ENCODE results near the gene ALG2. TPM values are rescaled to one million over a fixed set of nuclear protein-coding genes. Genes with fewer than 3 reads are reported as not detected.

Gene ALG2
- polyA plus RNA-seq, 1 experiment = 61.6 TPM

DNA sequence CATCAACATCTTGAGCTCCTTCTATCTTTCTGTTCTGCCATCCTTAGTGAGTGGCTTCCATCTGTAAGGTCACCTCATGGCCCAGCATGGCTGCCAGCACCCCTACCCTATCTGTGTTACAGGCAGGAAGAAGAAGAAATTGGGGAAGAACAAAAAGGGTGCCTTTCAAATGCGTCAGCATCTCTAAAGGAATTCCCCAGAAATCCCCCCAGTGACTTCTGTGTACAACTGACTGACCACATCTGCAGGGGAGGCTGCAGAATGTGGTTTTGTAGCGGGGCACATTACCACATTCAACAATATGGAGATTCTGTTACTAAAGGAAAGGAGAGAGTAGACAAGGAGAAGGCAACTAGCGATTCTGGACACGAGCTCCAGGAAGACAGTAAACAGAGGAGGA, 40.1 kb downstream of the ALG2 start:
- no peaks in the 10 kb centered on the region for H3K27me3 ChIP-seq (ENCODE audit: control insufficient read depth, insufficient read depth, low read length)
- ChIA-PET CTCF (interaction anchor here (1.1 to 5.7 kb wide), 6 partner anchors 14 to 1143 kb away, joined by 3 to 43 read pairs (median 3); no protein-coding TSS in a partner anchor), POLR2A (interaction anchor here (1.4 kb wide), 1 partner anchor 40 kb away, joined by 4 read pairs; the partner anchor contains the start of genes ALG2 and SEC61B)
- no peaks in the 10 kb centered on the region for H3K9me3 ChIP-seq (ENCODE audit: control insufficient read depth, insufficient read depth, low read length)
- H3K27ac ChIP-seq (ENCODE audit: low read depth, low read length) = peak overlapping the region; percentile 47
- no peak overlapping the region for H3K4me3 ChIP-seq (ENCODE audit: low read depth, low read length)
- TF ChIP-seq, protein P1, sequence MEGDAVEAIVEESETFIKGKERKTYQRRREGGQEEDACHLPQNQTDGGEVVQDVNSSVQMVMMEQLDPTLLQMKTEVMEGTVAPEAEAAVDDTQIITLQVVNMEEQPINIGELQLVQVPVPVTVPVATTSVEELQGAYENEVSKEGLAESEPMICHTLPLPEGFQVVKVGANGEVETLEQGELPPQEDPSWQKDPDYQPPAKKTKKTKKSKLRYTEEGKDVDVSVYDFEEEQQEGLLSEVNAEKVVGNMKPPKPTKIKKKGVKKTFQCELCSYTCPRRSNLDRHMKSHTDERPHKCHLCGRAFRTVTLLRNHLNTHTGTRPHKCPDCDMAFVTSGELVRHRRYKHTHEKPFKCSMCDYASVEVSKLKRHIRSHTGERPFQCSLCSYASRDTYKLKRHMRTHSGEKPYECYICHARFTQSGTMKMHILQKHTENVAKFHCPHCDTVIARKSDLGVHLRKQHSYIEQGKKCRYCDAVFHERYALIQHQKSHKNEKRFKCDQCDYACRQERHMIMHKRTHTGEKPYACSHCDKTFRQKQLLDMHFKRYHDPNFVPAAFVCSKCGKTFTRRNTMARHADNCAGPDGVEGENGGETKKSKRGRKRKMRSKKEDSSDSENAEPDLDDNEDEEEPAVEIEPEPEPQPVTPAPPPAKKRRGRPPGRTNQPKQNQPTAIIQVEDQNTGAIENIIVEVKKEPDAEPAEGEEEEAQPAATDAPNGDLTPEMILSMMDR (IDR thresholded peaks at IDR 0.05; ENCODE audit: low read depth, low read length) = no peak
- peak; percentile 16 for DNase-seq (ENCODE audit: low read depth, low spot score)

DNA sequence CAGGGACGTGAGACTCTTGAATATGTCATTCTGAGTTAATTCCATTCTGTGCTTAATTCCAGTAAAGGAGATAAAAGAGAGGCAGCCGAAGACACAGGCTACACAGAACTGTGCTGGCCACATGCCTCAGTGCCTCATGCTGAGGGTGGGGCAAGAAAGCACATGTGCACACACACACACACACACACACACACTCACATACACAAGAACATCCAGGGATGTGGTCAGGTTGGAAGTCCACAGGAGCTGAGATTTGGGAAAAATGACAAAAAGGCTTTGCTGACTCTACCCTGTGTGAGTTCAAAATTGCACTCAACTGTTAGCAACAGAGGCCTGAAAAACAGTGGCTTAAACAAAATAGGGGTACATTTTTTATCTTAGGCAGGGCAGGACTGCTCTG, 40.5 kb downstream of the ALG2 start:
- Histone ChIP-seq H3K9me3 (ENCODE audit: control insufficient read depth, insufficient read depth, low read length) (no peaks in the 10 kb centered on the region), H3K27me3 (ENCODE audit: control insufficient read depth, insufficient read depth, low read length) (no peaks in the 10 kb centered on the region), H3K27ac (ENCODE audit: low read depth, low read length) (peak overlapping the region; percentile 11), H3K4me3 (ENCODE audit: low read depth, low read length) (no peak overlapping the region)
- ChIA-PET POLR2A (interaction anchor here (1.4 kb wide), 1 partner anchor 40 kb away, joined by 4 read pairs; the partner anchor contains the start of genes ALG2 and SEC61B), CTCF (interaction anchor here (1.1 to 5.7 kb wide), 6 partner anchors 14 to 1144 kb away, joined by 3 to 43 read pairs (median 3); no protein-coding TSS in a partner anchor)
- no peak for DNase-seq (ENCODE audit: low read depth, low spot score)
- TF ChIP-seq, protein P1 (IDR thresholded peaks at IDR 0.05; ENCODE audit: low read depth, low read length) = no peak

DNA sequence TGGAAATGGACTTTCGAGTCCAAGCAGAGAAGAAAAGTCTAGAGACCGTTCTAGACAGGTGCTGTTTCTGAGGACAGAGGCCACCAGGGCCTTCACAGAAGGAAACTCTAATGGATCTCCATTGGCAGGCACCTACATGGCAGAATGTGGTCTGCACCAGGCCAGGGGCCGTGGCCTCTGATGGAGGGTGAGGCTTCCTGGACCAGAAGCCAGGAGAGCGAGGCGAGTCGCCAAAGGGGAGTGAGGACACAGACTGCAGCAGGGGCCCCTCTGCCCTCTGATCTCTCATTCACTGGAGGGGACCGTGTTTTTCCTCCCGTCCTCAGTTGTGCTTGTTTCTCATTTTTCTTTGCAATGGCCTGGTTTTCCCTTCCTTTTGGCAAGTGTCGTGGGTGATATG, 41.1 kb downstream of the ALG2 start:
- CTCF ChIA-PET = interaction anchor here (1.6 kb wide), 1 partner anchor 1144 kb away, joined by 3 read pairs; no protein-coding TSS in a partner anchor
- Histone ChIP-seq H3K27ac (ENCODE audit: low read depth, low read length) (no peak overlapping the region), H3K9me3 (ENCODE audit: control insufficient read depth, insufficient read depth, low read length) (no peaks in the 10 kb centered on the region), H3K27me3 (ENCODE audit: control insufficient read depth, insufficient read depth, low read length) (no peaks in the 10 kb centered on the region), H3K4me3 (ENCODE audit: low read depth, low read length) (no peak overlapping the region)
- TF ChIP-seq, protein P1 (IDR thresholded peaks at IDR 0.05; ENCODE audit: low read depth, low read length) = no peak
- POLR2A ChIA-PET = no interaction called here
- DNase-seq (ENCODE audit: low read depth, low spot score) = no peak

DNA sequence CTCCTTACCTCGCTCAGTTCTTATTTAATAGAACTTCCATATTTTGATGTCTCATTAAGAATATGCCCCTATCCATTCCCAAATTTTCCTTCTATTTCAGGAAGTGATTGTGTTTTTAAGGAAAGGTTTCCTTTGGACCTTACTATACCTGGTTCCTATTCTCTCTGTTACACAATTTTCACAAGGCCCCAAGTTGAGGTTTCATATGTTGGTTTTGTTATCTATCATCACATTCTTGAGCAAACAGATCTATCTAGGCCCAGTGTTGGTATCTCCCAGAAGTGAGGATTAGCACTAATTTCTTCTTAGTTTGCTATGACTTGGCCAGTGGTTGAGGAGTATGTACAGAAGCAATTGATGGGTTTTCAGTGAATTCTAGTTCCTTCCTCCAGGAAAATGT, 41.5 kb downstream of the ALG2 start:
- no peak overlapping the region for H3K4me3 ChIP-seq (ENCODE audit: low read depth, low read length)
- no peaks in the 10 kb centered on the region for H3K27me3 ChIP-seq (ENCODE audit: control insufficient read depth, insufficient read depth, low read length)
- TF ChIP-seq, protein P1 (IDR thresholded peaks at IDR 0.05; ENCODE audit: low read depth, low read length) = no peak
- DNase-seq (ENCODE audit: low read depth, low spot score) = no peak
- H3K27ac ChIP-seq (ENCODE audit: low read depth, low read length) = no peak overlapping the region
- no peaks in the 10 kb centered on the region for H3K9me3 ChIP-seq (ENCODE audit: control insufficient read depth, insufficient read depth, low read length)
- POLR2A ChIA-PET = no interaction called here
- CTCF ChIA-PET = interaction anchor here (1.6 kb wide), 1 partner anchor 1145 kb away, joined by 3 read pairs; no protein-coding TSS in a partner anchor

DNA sequence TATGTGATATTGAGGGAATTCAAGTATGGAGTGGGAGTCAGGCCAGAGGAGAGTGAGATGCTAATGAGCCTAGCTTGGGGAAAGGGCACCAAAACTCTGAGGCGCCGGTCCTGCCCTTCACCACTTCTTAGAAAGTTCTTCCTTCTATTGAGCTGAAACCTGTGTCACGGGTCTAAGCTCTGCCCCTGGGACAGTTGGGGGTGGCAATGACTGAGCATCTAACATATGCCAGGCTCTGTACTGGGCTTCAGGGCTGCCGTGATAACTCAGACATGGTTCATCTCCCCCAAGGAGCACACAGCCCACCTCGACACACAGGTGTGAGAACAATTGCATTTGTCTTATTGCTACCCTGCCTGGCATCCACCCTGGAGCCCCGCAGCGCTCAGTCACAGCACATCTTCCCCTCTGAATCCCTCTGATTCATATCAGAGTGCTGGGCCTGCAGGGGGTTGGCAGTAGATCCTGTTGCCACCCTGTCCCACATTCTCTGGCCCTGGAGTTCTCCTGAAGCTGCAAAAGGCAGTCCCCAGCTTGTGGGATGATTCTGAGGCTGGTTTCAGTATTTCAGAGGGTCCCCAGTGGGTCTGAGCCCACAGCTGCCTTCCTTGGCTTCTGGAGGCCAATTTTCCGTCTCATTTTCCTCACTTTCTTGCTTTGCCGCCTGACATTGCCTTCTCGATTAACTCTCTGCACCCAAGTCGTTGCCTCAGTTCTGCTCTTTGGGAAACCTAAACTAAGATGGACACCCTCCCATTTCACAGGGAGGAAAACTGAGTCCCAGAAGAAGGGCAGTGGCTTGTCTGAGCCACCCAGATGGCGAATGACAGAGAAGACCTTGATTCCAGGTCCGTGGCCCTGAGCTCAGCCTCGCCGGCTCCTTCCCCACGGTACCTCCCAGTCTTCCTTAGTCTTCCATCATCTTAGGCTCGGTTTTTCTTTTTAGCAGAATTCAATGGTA, 42.5 kb downstream of the ALG2 start:
- ChIA-PET POLR2A (no interaction called here), CTCF (no interaction called here)
- Histone ChIP-seq H3K27me3 (ENCODE audit: control insufficient read depth, insufficient read depth, low read length) (no peaks in the 10 kb centered on the region), H3K27ac (ENCODE audit: low read depth, low read length) (no peak overlapping the region), H3K4me3 (ENCODE audit: low read depth, low read length) (no peak overlapping the region), H3K9me3 (ENCODE audit: control insufficient read depth, insufficient read depth, low read length) (no peaks in the 10 kb centered on the region)
- TF ChIP-seq, protein P1 (IDR thresholded peaks at IDR 0.05; ENCODE audit: low read depth, low read length) = no peak
- no peak for DNase-seq (ENCODE audit: low read depth, low spot score)
